ENCODE results near the gene LHX8. TPM values are rescaled to one million over a fixed set of nuclear protein-coding genes. Genes with fewer than 3 reads are reported as not detected.

Gene LHX8
- total and polyA plus RNA-seq, 2 donors (not counting 1 experiment from before 2014, with no cell fraction given): not detected

DNA sequence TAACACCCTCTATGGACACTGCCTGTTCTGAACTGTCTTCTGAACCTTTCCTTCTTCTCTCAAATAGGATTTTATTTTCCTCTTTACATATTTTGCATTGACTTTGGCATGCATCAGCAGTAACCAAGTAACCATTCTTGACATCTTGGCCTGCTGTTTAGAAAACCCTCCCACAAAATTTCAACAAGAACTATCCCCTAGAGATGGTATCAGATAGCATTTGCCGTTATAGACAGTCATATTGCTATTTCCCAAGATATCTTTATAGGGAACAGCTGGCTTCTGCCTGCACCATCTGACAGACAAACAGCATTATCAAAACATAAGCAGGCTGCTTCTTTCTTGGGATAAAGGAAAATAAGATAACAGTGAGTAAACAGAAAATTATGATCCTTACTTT lies 54.7 kb downstream of the LHX8 start:
- H4K20me1 ChIP-seq (ENCODE audit: control insufficient read depth, extremely low read depth, insufficient read depth, low read length): no peaks in the 10 kb centered on the region
- TF ChIP-seq EZH2 (IDR thresholded peaks at IDR 0.05; ENCODE audit: low read length, missing control alignments): no peak
- TF ChIP-seq, protein P1, sequence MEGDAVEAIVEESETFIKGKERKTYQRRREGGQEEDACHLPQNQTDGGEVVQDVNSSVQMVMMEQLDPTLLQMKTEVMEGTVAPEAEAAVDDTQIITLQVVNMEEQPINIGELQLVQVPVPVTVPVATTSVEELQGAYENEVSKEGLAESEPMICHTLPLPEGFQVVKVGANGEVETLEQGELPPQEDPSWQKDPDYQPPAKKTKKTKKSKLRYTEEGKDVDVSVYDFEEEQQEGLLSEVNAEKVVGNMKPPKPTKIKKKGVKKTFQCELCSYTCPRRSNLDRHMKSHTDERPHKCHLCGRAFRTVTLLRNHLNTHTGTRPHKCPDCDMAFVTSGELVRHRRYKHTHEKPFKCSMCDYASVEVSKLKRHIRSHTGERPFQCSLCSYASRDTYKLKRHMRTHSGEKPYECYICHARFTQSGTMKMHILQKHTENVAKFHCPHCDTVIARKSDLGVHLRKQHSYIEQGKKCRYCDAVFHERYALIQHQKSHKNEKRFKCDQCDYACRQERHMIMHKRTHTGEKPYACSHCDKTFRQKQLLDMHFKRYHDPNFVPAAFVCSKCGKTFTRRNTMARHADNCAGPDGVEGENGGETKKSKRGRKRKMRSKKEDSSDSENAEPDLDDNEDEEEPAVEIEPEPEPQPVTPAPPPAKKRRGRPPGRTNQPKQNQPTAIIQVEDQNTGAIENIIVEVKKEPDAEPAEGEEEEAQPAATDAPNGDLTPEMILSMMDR (conservative IDR thresholded peaks at IDR 0.05 in 1 of 2, IDR thresholded peaks at IDR 0.05 in 1 of 2; ENCODE audit: low read depth in 1 of 2, low read length in 2 of 2): no peak
- no peak overlapping the region for H3K4me2 ChIP-seq (ENCODE audit: extremely low read depth, insufficient read depth, low read length)
- no peaks in the 10 kb centered on the region for H3K4me1 ChIP-seq (ENCODE audit: control insufficient read depth, extremely low read depth, insufficient read depth, low read length)
- H3K36me3 ChIP-seq (ENCODE audit: control insufficient read depth, insufficient read depth, low read length): no peaks in the 10 kb centered on the region
- no peak overlapping the region for H2AFZ ChIP-seq (ENCODE audit: low read length)
- no peak for DNase-seq (ENCODE audit: low read depth in 2 of 2)
- no peak overlapping the region for H3K27ac ChIP-seq (ENCODE audit: insufficient read depth, low read length)
- H3K4me3 ChIP-seq (replicated peaks in 1 of 4; ENCODE audit: control extremely low read depth in 1 of 4, insufficient read depth in 1 of 4, low read depth in 3 of 4, low read length in 4 of 4): no peak overlapping the region
- no peaks in the 10 kb centered on the region for H3K27me3 ChIP-seq (ENCODE audit: control insufficient read depth, insufficient read depth, low read length)
- H3K9ac ChIP-seq (ENCODE audit: insufficient read depth, low read length): no peak overlapping the region
- H3K79me2 ChIP-seq (ENCODE audit: control insufficient read depth, insufficient read depth, low read length): no peaks in the 10 kb centered on the region
- H3K9me3 ChIP-seq (ENCODE audit: control insufficient read depth, insufficient read depth, low read depth, low read length): no peaks in the 10 kb centered on the region

DNA sequence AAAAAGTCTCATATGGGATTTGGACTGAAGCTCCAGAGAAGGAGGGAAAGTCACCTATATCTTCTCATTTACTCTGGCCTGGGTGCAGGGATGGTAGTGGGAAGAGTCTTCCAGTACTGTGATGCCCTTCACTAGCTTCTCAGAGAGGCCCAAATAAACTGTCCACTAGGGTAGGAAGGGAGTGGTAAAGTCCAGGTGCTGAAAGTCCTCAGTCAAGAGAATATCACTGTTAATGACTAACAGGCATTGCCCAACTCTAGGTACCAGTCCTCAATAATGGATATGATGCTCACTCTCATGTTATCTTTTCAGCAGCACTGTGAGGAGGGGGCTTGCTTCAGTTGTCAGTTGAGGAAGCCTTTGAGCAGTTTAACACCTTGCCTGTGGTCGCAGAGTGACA lies 64.0 kb downstream of the LHX8 start:
- Histone ChIP-seq H3K4me2 (ENCODE audit: extremely low read depth, insufficient read depth, low read length) (no peak overlapping the region), H3K79me2 (ENCODE audit: control insufficient read depth, insufficient read depth, low read length) (no peaks in the 10 kb centered on the region)
- TF ChIP-seq EZH2 (IDR thresholded peaks at IDR 0.05; ENCODE audit: low read length, missing control alignments): no peak
- TF ChIP-seq, protein P1 (conservative IDR thresholded peaks at IDR 0.05 in 1 of 2, IDR thresholded peaks at IDR 0.05 in 1 of 2; ENCODE audit: low read depth in 1 of 2, low read length in 2 of 2): no peak

DNA sequence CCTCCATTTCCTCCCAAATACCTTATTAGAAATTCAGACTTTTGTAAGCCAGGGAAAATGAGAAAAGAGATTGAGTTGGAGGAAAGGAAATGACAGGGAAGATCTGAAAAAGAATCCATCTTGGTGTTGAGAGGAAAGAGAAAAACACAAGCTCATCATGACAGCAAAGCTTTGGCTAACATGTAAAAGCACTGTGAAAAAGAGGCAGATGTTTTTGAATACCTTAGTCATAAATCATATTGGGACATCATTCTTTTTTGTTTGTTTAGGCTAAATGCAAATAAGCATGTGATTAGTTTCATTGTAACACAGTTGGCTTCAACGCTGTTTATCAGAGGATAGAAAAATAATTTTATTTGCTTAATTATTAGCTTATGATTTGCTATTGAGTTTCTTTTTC lies 64.6 kb downstream of the LHX8 start:
- H2AFZ ChIP-seq (ENCODE audit: low read length): no peak overlapping the region
- no peaks in the 10 kb centered on the region for H3K9me3 ChIP-seq (ENCODE audit: control insufficient read depth, insufficient read depth, low read depth, low read length)
- DNase-seq (ENCODE audit: low read depth in 2 of 2): no peak
- H3K4me2 ChIP-seq (ENCODE audit: extremely low read depth, insufficient read depth, low read length): no peak overlapping the region
- H3K79me2 ChIP-seq (ENCODE audit: control insufficient read depth, insufficient read depth, low read length): no peaks in the 10 kb centered on the region
- H3K9ac ChIP-seq (ENCODE audit: insufficient read depth, low read length): no peak overlapping the region
- no peak for TF ChIP-seq EZH2 (IDR thresholded peaks at IDR 0.05; ENCODE audit: low read length, missing control alignments)
- TF ChIP-seq, protein P1 (conservative IDR thresholded peaks at IDR 0.05 in 1 of 2, IDR thresholded peaks at IDR 0.05 in 1 of 2; ENCODE audit: low read depth in 1 of 2, low read length in 2 of 2): no peak
- H3K4me1 ChIP-seq (ENCODE audit: control insufficient read depth, extremely low read depth, insufficient read depth, low read length): no peaks in the 10 kb centered on the region
- no peaks in the 10 kb centered on the region for H4K20me1 ChIP-seq (ENCODE audit: control insufficient read depth, extremely low read depth, insufficient read depth, low read length)
- H3K4me3 ChIP-seq (replicated peaks in 1 of 4; ENCODE audit: control extremely low read depth in 1 of 4, insufficient read depth in 1 of 4, low read depth in 3 of 4, low read length in 4 of 4): no peak overlapping the region
- H3K27me3 ChIP-seq (ENCODE audit: control insufficient read depth, insufficient read depth, low read length): no peaks in the 10 kb centered on the region
- H3K27ac ChIP-seq (ENCODE audit: insufficient read depth, low read length): no peak overlapping the region
- no peaks in the 10 kb centered on the region for H3K36me3 ChIP-seq (ENCODE audit: control insufficient read depth, insufficient read depth, low read length)

More for the DNA sequence above, 64.0 kb downstream of the LHX8 start:
- Histone ChIP-seq H3K27me3 (ENCODE audit: control insufficient read depth, insufficient read depth, low read length) (no peaks in the 10 kb centered on the region), H3K4me3 (replicated peaks in 1 of 4; ENCODE audit: control extremely low read depth in 1 of 4, insufficient read depth in 1 of 4, low read depth in 3 of 4, low read length in 4 of 4) (no peak overlapping the region), H3K9ac (ENCODE audit: insufficient read depth, low read length) (no peak overlapping the region), H3K36me3 (ENCODE audit: control insufficient read depth, insufficient read depth, low read length) (no peaks in the 10 kb centered on the region), H4K20me1 (ENCODE audit: control insufficient read depth, extremely low read depth, insufficient read depth, low read length) (no peaks in the 10 kb centered on the region), H2AFZ (ENCODE audit: low read length) (no peak overlapping the region), H3K27ac (ENCODE audit: insufficient read depth, low read length) (no peak overlapping the region), H3K9me3 (ENCODE audit: control insufficient read depth, insufficient read depth, low read depth, low read length) (no peaks in the 10 kb centered on the region), H3K4me1 (ENCODE audit: control insufficient read depth, extremely low read depth, insufficient read depth, low read length) (no peaks in the 10 kb centered on the region)
- DNase-seq (ENCODE audit: low read depth in 2 of 2): no peak
